HepG2 (cell line): ENCODE measurements around the gene SMIM45.

Experiments
- ATAC-seq: fragments of 200-7000 bp; cut with Tn5 transposase; 3 replicates; pipeline ENCODE4 v1.9.1; 2020; ENCODE audit warnings: mild to moderate bottlenecking, moderate library complexity
- BruUV-seq: library from RNA; stranded (reverse); fragments of 400-500 nt; replicated peaks from 2 replicates; lab custom pipeline; 2021; lab: Mats Ljungman, UMichigan
- CTCF ChIA-PET: fragments of 300-600 bp; formaldehyde crosslinking; extraction: SDS; loops from one replicate; lab custom pipeline; 2021; ENCODE audit warnings: low total read pairs, inconsistent platforms, low intra/inter-chr PET ratio; lab: Yijun Ruan, JAX
- POLR2A ChIA-PET: fragments of 350-600 bp; sonication (Branson Sonifier 250); formaldehyde crosslinking; loops from one replicate; lab custom pipeline; 2020; ENCODE audit warnings: antibody characterized with exemption, inconsistent platforms; lab: Yijun Ruan, JAX
- DNase-seq: peaks from one replicate; pipeline ENCODE4 v3.0.0-alpha.2; 2015; ENCODE audit warnings: low spot score
- FAIRE-seq: peaks from 3 replicates; lab custom pipeline; 2011; peaks lifted over from hg19 to GRCh38; lab: Jason Lieb, UNC
- H2AFZ ChIP-seq: one replicate; pipeline ENCODE4 v1.6.1; 2011; ENCODE audit warnings: low read length, inconsistent platforms
- H3K27ac ChIP-seq: fragments of 300-600 bp; 3 replicates; pipeline ENCODE4 v1.8.0; 2011; ENCODE audit warnings: mixed run types, mild to moderate bottlenecking, mixed read lengths, low read length, inconsistent platforms; ENCODE audit not compliant: insufficient read depth; ENCODE audit errors: extremely low read length
- H3K27me3 ChIP-seq, 2 experiments: fragments of 200-600 bp in 1 of 2; 2 replicates in 1 of 2; 3 replicates in 1 of 2; pipeline versions ENCODE4 v1.6.0 to v1.8.0; 2011; ENCODE audit warnings: low read length in 2 of 2, mild to moderate bottlenecking in 2 of 2, moderate library complexity in 2 of 2, inconsistent platforms in 1 of 2; ENCODE audit not compliant: insufficient read depth in 2 of 2, control insufficient read depth in 1 of 2
- H3K36me3 ChIP-seq, 2 experiments: fragments of 200-600 bp in 1 of 2; replicated peaks in 1 of 2; 2 replicates in 1 of 2; 3 replicates in 1 of 2; pipeline versions ENCODE4 v1.5.1 to v1.8.0; 2011; ENCODE audit warnings: low read length in 2 of 2, inconsistent platforms in 1 of 2; ENCODE audit not compliant: insufficient read depth in 2 of 2, control insufficient read depth in 1 of 2
- H3K4me1 ChIP-seq: 2 replicates; pipeline ENCODE4 v1.5.1; 2012; ENCODE audit warnings: low read length, inconsistent platforms; ENCODE audit not compliant: insufficient read depth
- H3K4me2 ChIP-seq: 2 replicates; pipeline ENCODE4 v1.6.0; 2011; ENCODE audit warnings: low read depth, low read length, inconsistent platforms
- H3K4me3 ChIP-seq, 3 experiments: fragments of 200-600 bp in 1 of 3; sonication (generic), shearing (Covaris generic) in 1 of 3; replicated peaks in 1 of 3; 2 replicates each; pipeline ENCODE4 v1.5.1; 2011 to 2016; ENCODE audit warnings: low read length in 3 of 3, inconsistent platforms in 2 of 3, low read depth in 2 of 3, mild to moderate bottlenecking in 2 of 3, control low read depth in 1 of 3, mixed read lengths in 1 of 3; ENCODE audit not compliant: insufficient read depth in 1 of 3
- H3K79me2 ChIP-seq: one replicate; pipeline ENCODE4 v1.6.1; 2011; ENCODE audit warnings: low read length, inconsistent platforms; ENCODE audit not compliant: insufficient read depth
- H3K9ac ChIP-seq: 2 replicates; pipeline ENCODE4 v1.6.0; 2011; ENCODE audit warnings: mild to moderate bottlenecking, low read depth, low read length, inconsistent platforms; ENCODE audit not compliant: insufficient read depth
- H3K9me3 ChIP-seq: 2 replicates; pipeline ENCODE4 v1.5.1; 2012; ENCODE audit warnings: mild to moderate bottlenecking, low read length
- H4K20me1 ChIP-seq: 2 replicates; pipeline ENCODE4 v1.6.0; 2011; ENCODE audit warnings: inconsistent platforms, mild to moderate bottlenecking, low read length, moderate library complexity; ENCODE audit not compliant: insufficient read depth
- FOXO1 ChIP-seq: sonication (generic); formaldehyde crosslinking; IDR thresholded peaks from 2 replicates; pipeline ENCODE4 v1.4.0; 2020; ENCODE audit warnings: missing genetic modification reagents
- HNF1B ChIP-seq: sonication (generic); formaldehyde crosslinking; IDR thresholded peaks from 2 replicates; pipeline ENCODE4 v1.5.1; 2020; ENCODE audit warnings: mild to moderate bottlenecking, moderate library complexity, missing genetic modification reagents
- JUN ChIP-seq: sonication (generic); formaldehyde crosslinking; IDR thresholded peaks from 2 replicates; pipeline ENCODE4 v1.4.0; 2020; ENCODE audit warnings: mild to moderate bottlenecking, missing genetic modification reagents
- NKX3-1 ChIP-seq: sonication (generic); formaldehyde crosslinking; IDR thresholded peaks from 2 replicates; pipeline ENCODE4 v1.5.0; 2020; ENCODE audit warnings: missing genetic modification reagents
- RBM22 ChIP-seq: fragments of 200-400 bp; formaldehyde crosslinking; optimal IDR thresholded peaks from 2 replicates; pipeline ENCODE3; 2017; ENCODE audit warnings: mild to moderate bottlenecking, low read length, moderate library complexity
- SIN3A ChIP-seq: IDR thresholded peaks from 2 replicates; pipeline ENCODE4 v1.6.1; 2011; ENCODE audit warnings: low read depth, mild to moderate bottlenecking, control low read depth, low read length, borderline replicate concordance
- SOX5 ChIP-seq: IDR thresholded peaks from 2 replicates; pipeline ENCODE4 v1.6.1; 2016; ENCODE audit warnings: borderline replicate concordance
- SP2 ChIP-seq: sonication (generic); formaldehyde crosslinking; IDR thresholded peaks from 2 replicates; pipeline ENCODE4 v1.5.1; 2020; ENCODE audit warnings: mild to moderate bottlenecking, missing genetic modification reagents
- STAG1 ChIP-seq: sonication (generic); formaldehyde crosslinking; IDR thresholded peaks from 2 replicates; pipeline ENCODE4 v1.4.0; 2020; ENCODE audit warnings: missing genetic modification reagents
- TBL1XR1 ChIP-seq: fragments of 150-350 bp; IDR thresholded peaks from 2 replicates; pipeline ENCODE4 v1.6.1; 2014; ENCODE audit warnings: borderline replicate concordance, low read length; ENCODE audit not compliant: partially characterized antibody
- ZBTB3 ChIP-seq: sonication (generic); formaldehyde crosslinking; IDR thresholded peaks from 2 replicates; pipeline ENCODE4 v1.4.0; 2020; ENCODE audit warnings: low read depth, mild to moderate bottlenecking, moderate library complexity, missing genetic modification reagents, borderline replicate concordance
- ZBTB42 ChIP-seq: sonication (generic); formaldehyde crosslinking; IDR thresholded peaks from 2 replicates; pipeline ENCODE4 v1.5.0; 2020; ENCODE audit warnings: mild to moderate bottlenecking, missing genetic modification reagents
- ZNF274 ChIP-seq: sonication (generic); formaldehyde crosslinking; IDR thresholded peaks from 2 replicates; pipeline ENCODE4 v1.5.1; 2020; ENCODE audit warnings: mild to moderate bottlenecking, missing genetic modification reagents
- ZNF512 ChIP-seq: sonication (generic); formaldehyde crosslinking; IDR thresholded peaks from 2 replicates; pipeline ENCODE4 v1.4.0; 2020; ENCODE audit warnings: mild to moderate bottlenecking, missing genetic modification reagents
- WGBS: methylation state at CpG from one replicate; pipeline ENCODE4 v1.1.6; 2017; ENCODE audit warnings: low lambda C conversion rate; 5-methylcytosine and 5-hydroxymethylcytosine counted together
- in situ Hi-C: cut with HindIII; loops from 2 replicates; pipeline ENCODE4 v1.10.0; 2017; ENCODE audit warnings: low pct_unique_long_range_greater_than_20kb; ENCODE audit not compliant: extremely low pct_ligation_motif_present
- intact Hi-C: fragments of 100-400 bp; cut with micrococcal nuclease; formaldehyde crosslinking; loops from one replicate; pipeline ENCODE4 v1.10.0; 2022; ENCODE audit not compliant: unreplicated experiment
- TF ChIP-seq, protein P1 (sequence below): sonication (generic); formaldehyde crosslinking; IDR thresholded peaks from 2 replicates; pipeline ENCODE4 v1.4.0; 2020; ENCODE audit warnings: missing genetic modification reagents, borderline replicate concordance
- TF ChIP-seq, protein P2 (sequence below): sonication (generic); formaldehyde crosslinking; IDR thresholded peaks from 2 replicates; pipeline ENCODE4 v1.9.0; 2021; ENCODE audit warnings: missing genetic modification reagents, mild to moderate bottlenecking, borderline replicate concordance
- TF ChIP-seq, protein P3 (sequence below): sonication (generic); formaldehyde crosslinking; IDR thresholded peaks from 2 replicates; pipeline ENCODE4 v1.5.0; 2020; ENCODE audit warnings: missing genetic modification reagents

Gene SMIM45

GRCh38 chr22:41989246-41989645 is 37.3 kb downstream of the SMIM45 start (continued):
- no peak for TF ChIP-seq ZBTB3 (CRISPR knock-in tag)
- TF ChIP-seq HNF1B, result no peak
- TF ChIP-seq, protein P1, sequence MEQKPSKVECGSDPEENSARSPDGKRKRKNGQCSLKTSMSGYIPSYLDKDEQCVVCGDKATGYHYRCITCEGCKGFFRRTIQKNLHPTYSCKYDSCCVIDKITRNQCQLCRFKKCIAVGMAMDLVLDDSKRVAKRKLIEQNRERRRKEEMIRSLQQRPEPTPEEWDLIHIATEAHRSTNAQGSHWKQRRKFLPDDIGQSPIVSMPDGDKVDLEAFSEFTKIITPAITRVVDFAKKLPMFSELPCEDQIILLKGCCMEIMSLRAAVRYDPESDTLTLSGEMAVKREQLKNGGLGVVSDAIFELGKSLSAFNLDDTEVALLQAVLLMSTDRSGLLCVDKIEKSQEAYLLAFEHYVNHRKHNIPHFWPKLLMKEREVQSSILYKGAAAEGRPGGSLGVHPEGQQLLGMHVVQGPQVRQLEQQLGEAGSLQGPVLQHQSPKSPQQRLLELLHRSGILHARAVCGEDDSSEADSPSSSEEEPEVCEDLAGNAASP (CRISPR knock-in tag), result no peak
- no peak for TF ChIP-seq ZNF274
- TF ChIP-seq SP2 (CRISPR knock-in tag), result no peak
- no peak for TF ChIP-seq NKX3-1

DNA sequence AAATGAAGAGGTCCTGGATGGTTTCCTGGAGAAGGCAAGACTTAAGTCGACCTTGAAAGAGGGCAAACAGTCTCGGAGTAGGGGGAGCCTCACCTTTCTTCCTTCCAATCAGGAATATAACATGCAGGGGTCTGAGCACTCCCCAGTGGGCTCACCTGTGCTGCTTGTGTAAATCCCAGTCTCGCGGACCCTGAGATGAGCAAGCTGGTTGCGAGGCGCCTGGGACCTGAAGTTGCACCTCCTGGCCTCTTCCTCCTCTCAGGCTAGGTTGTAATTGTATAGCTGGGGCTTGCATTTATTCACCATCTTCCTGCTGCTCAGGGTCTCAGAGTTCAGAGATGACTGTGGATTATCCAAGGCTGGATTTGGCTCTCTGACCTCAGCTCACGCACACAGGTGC is 39.2 kb downstream of the SMIM45 start:
- in situ Hi-C loops (no loop called here), intact Hi-C loops (no loop called here)
- no peak overlapping the region for H3K4me3 ChIP-seq
- ChIA-PET CTCF (no interaction called here), POLR2A (no interaction called here)
- no peak overlapping the region for H3K4me2 ChIP-seq
- no peak overlapping the region for H3K27ac ChIP-seq
- WGBS, result 13% methylated on average over 3 of the region's 7 CpGs
- ATAC-seq (no peak), FAIRE-seq (no peak), DNase-seq (no peak)
- H2AFZ ChIP-seq, result no peak overlapping the region
- peaks cover 0 to 35% of the 10 kb centered on the region in 2 experiments; a peak in 4 of 5 replicates for H3K27me3 ChIP-seq
- H3K9ac ChIP-seq, result no peak overlapping the region
- H4K20me1 ChIP-seq, result no peaks in the 10 kb centered on the region
- no TSS peak for BruUV-seq
- no peaks in the 10 kb centered on the region for H3K4me1 ChIP-seq
- no peaks in the 10 kb centered on the region for H3K79me2 ChIP-seq
- H3K36me3 ChIP-seq, result no peaks in the 10 kb centered on the region
- no peaks in the 10 kb centered on the region for H3K9me3 ChIP-seq
- no peak for TF ChIP-seq STAG1
- TF ChIP-seq SOX5 (CRISPR knock-in tag), result no peak
- TF ChIP-seq FOXO1, result no peak
- no peak for TF ChIP-seq RBM22
- TF ChIP-seq ZBTB42 (CRISPR knock-in tag), result no peak
- no peak for TF ChIP-seq ZNF512 (CRISPR knock-in tag)
- no peak for TF ChIP-seq TBL1XR1
- TF ChIP-seq, protein P2, sequence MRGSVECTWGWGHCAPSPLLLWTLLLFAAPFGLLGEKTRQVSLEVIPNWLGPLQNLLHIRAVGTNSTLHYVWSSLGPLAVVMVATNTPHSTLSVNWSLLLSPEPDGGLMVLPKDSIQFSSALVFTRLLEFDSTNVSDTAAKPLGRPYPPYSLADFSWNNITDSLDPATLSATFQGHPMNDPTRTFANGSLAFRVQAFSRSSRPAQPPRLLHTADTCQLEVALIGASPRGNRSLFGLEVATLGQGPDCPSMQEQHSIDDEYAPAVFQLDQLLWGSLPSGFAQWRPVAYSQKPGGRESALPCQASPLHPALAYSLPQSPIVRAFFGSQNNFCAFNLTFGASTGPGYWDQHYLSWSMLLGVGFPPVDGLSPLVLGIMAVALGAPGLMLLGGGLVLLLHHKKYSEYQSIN, result no peak
- no peak for TF ChIP-seq SIN3A
- no peak for TF ChIP-seq JUN (CRISPR knock-in tag)
- TF ChIP-seq, protein P3, sequence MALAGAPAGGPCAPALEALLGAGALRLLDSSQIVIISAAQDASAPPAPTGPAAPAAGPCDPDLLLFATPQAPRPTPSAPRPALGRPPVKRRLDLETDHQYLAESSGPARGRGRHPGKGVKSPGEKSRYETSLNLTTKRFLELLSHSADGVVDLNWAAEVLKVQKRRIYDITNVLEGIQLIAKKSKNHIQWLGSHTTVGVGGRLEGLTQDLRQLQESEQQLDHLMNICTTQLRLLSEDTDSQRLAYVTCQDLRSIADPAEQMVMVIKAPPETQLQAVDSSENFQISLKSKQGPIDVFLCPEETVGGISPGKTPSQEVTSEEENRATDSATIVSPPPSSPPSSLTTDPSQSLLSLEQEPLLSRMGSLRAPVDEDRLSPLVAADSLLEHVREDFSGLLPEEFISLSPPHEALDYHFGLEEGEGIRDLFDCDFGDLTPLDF (CRISPR knock-in tag), result no peak
